Activated CD8-positive, alpha-beta T cell treated with anti-CD3 and anti-CD28 coated beads for 36 hours (primary cell): Measurements from ENCODE around the gene DHRS2. TPM values are rescaled to one million over a fixed set of nuclear protein-coding genes. Genes with fewer than 3 reads are reported as not detected.

Experiments used
- ATAC-seq: fragments of 200-7000 bp; cut with Tn5 transposase; one replicate; pipeline ENCODE4 v1.10.0; 2021; ENCODE audit warnings: mild to moderate bottlenecking, moderate library complexity
- CTCF ChIA-PET: fragments of 350-600 bp; sonication (Branson Sonifier 250); formaldehyde crosslinking; loops from one replicate; lab custom pipeline; 2021; ENCODE audit warnings: antibody characterized with exemption; lab: Charles Lee
- POLR2A ChIA-PET: fragments of 350-600 bp; sonication (Branson Sonifier 250); formaldehyde crosslinking; loops from one replicate; lab custom pipeline; 2021; ENCODE audit warnings: antibody characterized with exemption; lab: Charles Lee
- DNase-seq: peaks from one replicate; pipeline ENCODE4 v3.0.0-alpha.2; 2020
- H3K27ac Mint-ChIP-seq: one replicate; pipeline ENCODE4 v1.8.0; 2021; ENCODE audit warnings: mild to moderate bottlenecking, mixed read lengths
- H3K27me3 Mint-ChIP-seq: one replicate; pipeline ENCODE4 v1.8.0; 2021; ENCODE audit warnings: mixed read lengths
- H3K36me3 Mint-ChIP-seq: one replicate; pipeline ENCODE4 v1.8.0; 2021; ENCODE audit warnings: low read depth, mixed read lengths
- H3K4me1 Mint-ChIP-seq: one replicate; pipeline ENCODE4 v1.8.0; 2021; ENCODE audit warnings: low read depth, mixed read lengths
- H3K4me3 Mint-ChIP-seq: one replicate; pipeline ENCODE4 v1.8.0; 2021; ENCODE audit warnings: mild to moderate bottlenecking, moderate library complexity, mixed read lengths
- H3K9me3 Mint-ChIP-seq: one replicate; pipeline ENCODE4 v1.8.0; 2021; ENCODE audit warnings: mixed read lengths
- CTCF ChIP-seq: fragments of 200-600 bp; IDR thresholded peaks from one replicate; pipeline ENCODE4 v1.8.0; 2022; ENCODE audit warnings: antibody characterized with exemption, mild to moderate bottlenecking
- intact Hi-C: fragments of 100-400 bp; cut with micrococcal nuclease; formaldehyde crosslinking; loops from one replicate; pipeline ENCODE4 v1.10.0; 2022
- total RNA-seq, 2 experiments: library from RNA; stranded (reverse); gene quantifications; one replicate each; pipeline ENCODE4 v1.2.3, GENCODE V29; 2021

Gene DHRS2
- total RNA-seq, 2 experiments from 2014 or later: 3.3 to 3.5 TPM

- DNase-seq (no peak), ATAC-seq (no peak)
- peaks cover 9% of the 10 kb centered on the region for H3K4me1 Mint-ChIP-seq
- no peak overlapping the region for H3K27ac Mint-ChIP-seq
- ChIA-PET POLR2A (interaction anchor here (1.2 kb wide), 1 partner anchor 20 kb away, joined by 3 read pairs; no protein-coding TSS in a partner anchor), CTCF (interaction anchor here (0.9 to 5.4 kb wide), 4 partner anchors 9 to 289 kb away, joined by 3 to 44 read pairs (median 5); no protein-coding TSS in a partner anchor)
- no peak overlapping the region for H3K4me3 Mint-ChIP-seq
- no peak for TF ChIP-seq CTCF
- no peaks in the 10 kb centered on the region for H3K36me3 Mint-ChIP-seq
- peaks cover 11% of the 10 kb centered on the region for H3K9me3 Mint-ChIP-seq
- H3K27me3 Mint-ChIP-seq: peaks cover 1% of the 10 kb centered on the region
- intact Hi-C loops: no loop called here
Observed at GRCh38 chr14:23621932-23622730, 14.0 kb upstream of the DHRS2 start.

DNA sequence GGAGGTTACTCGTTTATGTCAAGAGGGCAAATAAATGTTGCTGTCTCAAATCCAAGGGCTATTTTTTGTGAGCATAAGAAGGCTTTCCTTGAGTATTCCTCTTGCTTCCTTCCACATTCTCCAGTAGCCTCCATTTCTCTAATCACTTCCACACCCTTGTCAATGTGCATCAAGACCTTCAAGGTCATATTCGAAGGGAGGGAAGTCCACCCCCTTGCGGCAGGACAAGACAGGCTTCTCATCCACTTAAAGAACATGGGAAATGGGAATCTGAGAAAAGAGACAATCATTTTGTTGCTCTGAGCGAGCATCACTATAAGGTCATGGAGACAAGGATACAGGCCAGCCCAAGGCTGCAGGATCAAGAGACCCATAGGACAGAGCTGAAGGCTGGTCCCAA lies 13.2 kb upstream of the DHRS2 start:
- H3K36me3 Mint-ChIP-seq: no peaks in the 10 kb centered on the region
- ATAC-seq (no peak), DNase-seq (no peak)
- peaks cover 11% of the 10 kb centered on the region for H3K9me3 Mint-ChIP-seq
- no peak for TF ChIP-seq CTCF
- CTCF ChIA-PET: interaction anchor here (1.4 to 5.4 kb wide), 3 partner anchors 9 to 11 kb away, joined by 4 to 44 read pairs (median 5); no protein-coding TSS in a partner anchor
- peaks cover 9% of the 10 kb centered on the region for H3K4me1 Mint-ChIP-seq
- H3K4me3 Mint-ChIP-seq: no peak overlapping the region
- H3K27ac Mint-ChIP-seq: no peak overlapping the region
- H3K27me3 Mint-ChIP-seq: peaks cover 1% of the 10 kb centered on the region
- intact Hi-C loops: no loop called here
- POLR2A ChIA-PET: no interaction called here

DNA sequence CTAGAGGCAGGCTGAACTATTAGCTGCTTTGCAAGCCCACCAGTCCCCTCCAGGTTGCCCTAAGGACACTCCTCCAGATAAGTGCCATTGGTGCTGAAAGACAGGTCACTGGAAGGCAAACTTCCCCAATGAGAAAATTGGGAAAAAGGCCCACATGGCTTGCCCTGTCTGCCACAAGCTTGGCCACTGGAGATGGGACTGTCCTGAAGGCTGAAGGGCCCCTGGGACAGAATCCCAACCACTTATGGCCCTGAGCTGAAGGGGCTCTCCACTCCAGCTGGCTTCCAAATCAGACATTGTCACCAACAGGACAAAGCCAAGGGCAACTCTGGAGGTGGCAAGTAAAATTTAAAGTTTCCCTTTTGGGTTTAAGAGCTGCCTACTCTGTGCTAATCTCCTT lies 12.2 kb upstream of the DHRS2 start:
- peaks cover 3% of the 10 kb centered on the region for H3K4me1 Mint-ChIP-seq
- no peak for TF ChIP-seq CTCF
- no peak for ATAC-seq
- no peak for DNase-seq
- peaks cover 1% of the 10 kb centered on the region for H3K27me3 Mint-ChIP-seq
- H3K4me3 Mint-ChIP-seq: no peak overlapping the region
- H3K27ac Mint-ChIP-seq: no peak overlapping the region
- no peaks in the 10 kb centered on the region for H3K36me3 Mint-ChIP-seq
- intact Hi-C loops: no loop called here
- ChIA-PET POLR2A (no interaction called here), CTCF (interaction anchor here (0.6 to 5.4 kb wide), 4 partner anchors 8 to 287 kb away, joined by 3 to 44 read pairs (median 4); no protein-coding TSS in a partner anchor)
- peaks cover 11% of the 10 kb centered on the region for H3K9me3 Mint-ChIP-seq

GRCh38 chr14:23624830-23625404 lies 11.2 kb upstream of the DHRS2 start:
- ChIA-PET CTCF (interaction anchor here (1.3 to 1.6 kb wide), 2 partner anchors 36 to 286 kb away, joined by 3 to 6 read pairs; no protein-coding TSS in a partner anchor), POLR2A (no interaction called here)
- Mint-ChIP-seq H3K27me3 (peaks cover 1% of the 10 kb centered on the region), H3K27ac (no peak overlapping the region), H3K4me1 (no peaks in the 10 kb centered on the region), H3K4me3 (no peak overlapping the region), H3K9me3 (peaks cover 11% of the 10 kb centered on the region), H3K36me3 (no peaks in the 10 kb centered on the region)
- DNase-seq: no peak
- ATAC-seq: no peak
- TF ChIP-seq CTCF: no peak
- intact Hi-C loops: no loop called here

DNA sequence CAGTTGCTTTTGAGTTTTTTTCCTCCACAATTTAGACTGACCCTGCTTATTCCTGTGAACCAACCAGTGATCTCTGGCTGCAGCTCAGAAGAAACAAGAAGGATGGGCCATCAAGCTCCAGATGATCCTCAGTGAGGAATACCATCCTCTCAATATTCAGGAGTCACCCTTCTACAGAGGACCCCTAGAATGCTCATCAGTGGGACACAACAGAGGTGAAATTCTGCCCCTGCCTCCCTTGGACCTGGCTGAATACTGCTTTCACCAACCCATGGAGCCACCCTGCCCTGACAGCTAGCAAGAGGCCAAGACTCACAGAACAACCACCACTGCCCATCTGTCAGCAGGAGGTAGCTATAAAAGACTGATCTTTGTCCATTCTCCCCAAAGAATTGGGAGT lies 9.2 kb upstream of the DHRS2 start:
- ChIA-PET CTCF (no interaction called here), POLR2A (no interaction called here)
- H3K4me3 Mint-ChIP-seq: no peak overlapping the region
- intact Hi-C loops: no loop called here
- H3K9me3 Mint-ChIP-seq: peaks cover 11% of the 10 kb centered on the region
- ATAC-seq: no peak
- no peaks in the 10 kb centered on the region for H3K27me3 Mint-ChIP-seq
- H3K36me3 Mint-ChIP-seq: no peaks in the 10 kb centered on the region
- DNase-seq: no peak
- H3K27ac Mint-ChIP-seq: no peak overlapping the region
- TF ChIP-seq CTCF: no peak
- H3K4me1 Mint-ChIP-seq: peaks cover under 1% of the 10 kb centered on the region
